Esophagus squamous epithelium (tissue), 5 donors: ENCODE measurements around the gene CBX3. TPM values are rescaled to one million over a fixed set of nuclear protein-coding genes. Genes with fewer than 3 reads are reported as not detected.
A peak's percentile ranks its signal among the peaks of the same experiment; 100 is the strongest.

Experiments used
- DNase-seq: peaks from one replicate; lab custom pipeline; 2025; lab: John Stamatoyannopoulos, UW
- H3K27ac ChIP-seq, 4 donors: fragments of 200-600 bp; sonication (generic); one replicate each; pipeline ENCODE4 v1.5.1; 2016 to 2019; ENCODE audit warnings: mild to moderate bottlenecking in 1 of 4
- H3K27me3 ChIP-seq, 4 donors: fragments of 200-600 bp; sonication (generic); 1 replicate in 3 of 4; 2 replicates in 1 of 4; pipeline versions ENCODE4 v1.5.1 to v1.6.0; 2017 to 2021; ENCODE audit warnings: antibody characterized with exemption in 1 of 4
- H3K36me3 ChIP-seq, 3 donors: fragments of 200-600 bp; sonication (generic); one replicate each; pipeline ENCODE4 v1.5.1; 2016 to 2019
- H3K4me1 ChIP-seq, 3 donors: fragments of 200-600 bp; sonication (generic); one replicate each; pipeline ENCODE4 v1.5.1; 2017 to 2019
- H3K4me3 ChIP-seq, 4 donors: fragments of 200-600 bp; sonication (generic); 1 replicate in 3 of 4; 2 replicates in 1 of 4; pipeline ENCODE4 v1.5.1; 2016 to 2019; ENCODE audit warnings: mild to moderate bottlenecking in 2 of 4, moderate library complexity in 1 of 4
- H3K9me3 ChIP-seq, 3 donors: fragments of 200-600 bp; sonication (generic); one replicate each; pipeline ENCODE4 v1.5.1; 2016 to 2019
- CTCF ChIP-seq, 6 experiments: fragments of 450-650 bp in 4 of 6; fragments of 200-600 bp in 2 of 6; sonication (generic) in 2 of 6; IDR thresholded peaks; one replicate each; pipeline ENCODE4 v1.5.1; 2016 to 2019; ENCODE audit warnings: antibody characterized with exemption in 6 of 6, mild to moderate bottlenecking in 4 of 6, moderate library complexity in 4 of 6
- POLR2A ChIP-seq, 4 donors: fragments of 450-650 bp; IDR thresholded peaks; one replicate each; pipeline ENCODE4 v1.6.1; 2017; ENCODE audit warnings: antibody characterized with exemption in 4 of 4, mild to moderate bottlenecking in 4 of 4, moderate library complexity in 3 of 4
- WGBS, 2 donors: methylation state at CpG; one replicate each; pipeline ENCODE4 v1.1.5; 2018; 5-methylcytosine and 5-hydroxymethylcytosine counted together
- intact Hi-C: fragments of 100-400 bp; cut with DNase I; formaldehyde crosslinking; loops from one replicate; pipeline ENCODE4 v1.15.0; 2022
- total RNA-seq, 4 donors: library from RNA; depleted of rRNA; stranded (reverse); fragments of >200 nt; gene quantifications; one replicate each; pipeline ENCODE4 v1.1.0, GENCODE V29; 2016
- donor health status: DM: yes; HTN: yes; CAD: no.

The CBX3 gene
- total RNA-seq, 4 donors from 2014 or later = 24.6 to 85.3 (median 74.2) TPM

- Histone ChIP-seq H3K27ac (peak overlapping the region; percentile 99 to 100 (median 100)), H3K36me3 (peaks cover 0 to 29% (median 15%) of the 10 kb centered on the region in 3 donors), H3K4me1 (peaks cover 15 to 60% (median 46%) of the 10 kb centered on the region in 3 donors), H3K27me3 (no peaks in the 10 kb centered on the region), H3K4me3 (peak overlapping the region; percentile 77 to 100 (median 94)), H3K9me3 (no peaks in the 10 kb centered on the region)
- TF ChIP-seq POLR2A (IDR thresholded peaks at IDR 0.05) = no peak
- no peak for TF ChIP-seq CTCF (IDR thresholded peaks at IDR 0.05)
- WGBS, 2 donors = 0% methylated on average over 22 to 29 of the region's 29 CpGs
- intact Hi-C loops = no loop called here
- DNase-seq = peak; percentile 51
Observed at GRCh38 chr7:26200038-26200443, 1.5 kb upstream of the CBX3 start.

GRCh38 chr7:26200444-26201246, 900 bp upstream of the CBX3 start, which contains the start of gene HNRNPA2B1:
Gene HNRNPA2B1 (minus strand): TSS chr7:26200746. CDS start chr7:26200577, 169 bp downstream.
- 0 to 1% methylated on average over 19 to 35 of the region's 71 CpGs for WGBS, 2 donors
- Histone ChIP-seq H3K4me1 (peaks cover 15 to 60% (median 42%) of the 10 kb centered on the region in 3 donors), H3K27me3 (no peaks in the 10 kb centered on the region), H3K27ac (peak within 1 kb of the TSS; percentile 99 to 100 (median 100)), H3K4me3 (peak within 1 kb of the TSS; percentile 77 to 100 (median 94)), H3K9me3 (no peaks in the 10 kb centered on the region), H3K36me3 (peaks cover 0 to 26% (median 12%) of the 10 kb centered on the region in 3 donors)
- intact Hi-C loops = no loop called here
- peak in 5 of 6 experiments; percentile 9 to 51 (median 32) for TF ChIP-seq CTCF (IDR thresholded peaks at IDR 0.05)
- TF ChIP-seq POLR2A (IDR thresholded peaks at IDR 0.05) = peak; percentile 86 to 100 (median 99)
- DNase-seq = peak; percentile 92

GRCh38 chr7:26202019-26202990, 760 bp downstream of the CBX3 start:
- no peak for TF ChIP-seq POLR2A (IDR thresholded peaks at IDR 0.05)
- TF ChIP-seq CTCF (IDR thresholded peaks at IDR 0.05) = peak in 1 of 6 experiments; percentile 6
- peak overlapping the region; percentile 77 to 100 (median 94) for H3K4me3 ChIP-seq
- peaks cover 0 to 26% (median under 1%) of the 10 kb centered on the region in 3 donors for H3K36me3 ChIP-seq
- no peaks in the 10 kb centered on the region for H3K9me3 ChIP-seq
- H3K4me1 ChIP-seq = peaks cover 5 to 54% (median 25%) of the 10 kb centered on the region in 3 donors
- intact Hi-C loops = no loop called here
- peak overlapping the region; percentile 99 to 100 (median 100) for H3K27ac ChIP-seq
- DNase-seq = no peak
- WGBS, 2 donors = 1 to 3% methylated on average over 10 to 14 of the region's 68 CpGs
- H3K27me3 ChIP-seq = no peaks in the 10 kb centered on the region

GRCh38 chr7:26203016-26203415, 1.5 kb downstream of the CBX3 start:
- Histone ChIP-seq H3K36me3 (peaks cover 5 to 26% (median 6%) of the 10 kb centered on the region in 3 donors), H3K27ac (peak overlapping the region in 3 of 4 donors; percentile 99 to 100 (median 99)), H3K9me3 (no peaks in the 10 kb centered on the region), H3K4me1 (peaks cover 0 to 47% (median 22%) of the 10 kb centered on the region in 3 donors), H3K27me3 (no peaks in the 10 kb centered on the region), H3K4me3 (peak overlapping the region; percentile 77 to 100 (median 94))
- no peak for TF ChIP-seq POLR2A (IDR thresholded peaks at IDR 0.05)
- no peak for TF ChIP-seq CTCF (IDR thresholded peaks at IDR 0.05)
- WGBS, 2 donors = 4 to 5% methylated on average over 2 of the region's 2 CpGs
- DNase-seq = no peak
- intact Hi-C loops = no loop called here
